22Rv1 (cell line): Measurements from ENCODE around the gene VAPB.

Source experiments
- CTCF ChIP-seq: fragments of 450-650 bp; IDR thresholded peaks from 2 replicates; pipeline ENCODE4 v1.5.1; 2017; ENCODE audit warnings: mild to moderate bottlenecking
- ZFX ChIP-seq: fragments of 450-650 bp; IDR thresholded peaks from 2 replicates; pipeline ENCODE4 v1.6.1; 2017; ENCODE audit warnings: antibody characterized with exemption, borderline replicate concordance

- TF ChIP-seq CTCF (no peak), ZFX (no peak)
Measured at GRCh38 chr20:58444746-58445255, 55.8 kb downstream of the VAPB start.
